OCI-LY3 (cell line): ENCODE results near the gene SLC36A4.

Experiments
- H2AFZ ChIP-seq: fragments of 200-600, 300-600 bp; shearing (Covaris generic); 2 replicates; pipeline ENCODE4 v1.6.0; 2014; ENCODE audit warnings: antibody characterized with exemption, low read depth, low read length
- H3K27ac ChIP-seq: fragments of 200-600, 300-600 bp; sonication (generic); 2 replicates; pipeline ENCODE4 v1.5.1; 2014; ENCODE audit warnings: mild to moderate bottlenecking, low read length, moderate library complexity, mixed read lengths
- H3K27me3 ChIP-seq: fragments of 200-600, 300-600 bp; sonication (generic); 2 replicates; pipeline ENCODE4 v1.6.1; 2014; ENCODE audit warnings: low read depth, low read length, mixed read lengths
- H3K36me3 ChIP-seq: fragments of 200-600, 300-600 bp; sonication (generic); replicated peaks from 2 replicates; pipeline ENCODE3; 2014; ENCODE audit warnings: low read depth, low read length, mixed read lengths
- H3K4me1 ChIP-seq: fragments of 300-600, 200-600 bp; sonication (generic); 2 replicates; pipeline ENCODE4 v1.6.1; 2014; ENCODE audit warnings: low read length, mixed read lengths
- H3K4me2 ChIP-seq: fragments of 200-600, 300-600 bp; sonication (generic); 2 replicates; pipeline ENCODE4 v1.6.1; 2014; ENCODE audit warnings: low read length, mixed read lengths
- H3K4me3 ChIP-seq: fragments of 300-600, 200-600 bp; sonication (generic); 2 replicates; pipeline ENCODE4 v1.5.1; 2014; ENCODE audit warnings: antibody characterized with exemption, mild to moderate bottlenecking, low read length, moderate library complexity
- H3K79me2 ChIP-seq: fragments of 300-600, 200-600 bp; shearing (Covaris generic); 2 replicates; pipeline ENCODE4 v1.6.1; 2014; ENCODE audit warnings: mild to moderate bottlenecking, low read length, mixed read lengths
- H3K9ac ChIP-seq: fragments of 300-600, 200-600 bp; shearing (Covaris generic); 2 replicates; pipeline ENCODE4 v1.6.0; 2014; ENCODE audit warnings: mild to moderate bottlenecking, low read length, moderate library complexity
- H3K9me3 ChIP-seq: fragments of 200-600, 300-600 bp; shearing (Covaris generic); 2 replicates; pipeline ENCODE4 v1.6.1; 2014; ENCODE audit warnings: low read length, mixed read lengths; ENCODE audit not compliant: insufficient read depth
- H4K20me1 ChIP-seq: fragments of 200-600, 300-600 bp; sonication (generic); 2 replicates; pipeline ENCODE4 v1.6.1; 2016; ENCODE audit warnings: low read length, mixed read lengths; ENCODE audit not compliant: insufficient read depth
- EZH2phosphoT487 ChIP-seq: fragments of 200-600 bp; shearing (Covaris generic); IDR thresholded peaks from 2 replicates; pipeline ENCODE4 v1.6.1; 2018; ENCODE audit warnings: antibody characterized with exemption, mixed run types, low read depth
- TF ChIP-seq, protein P1 (sequence below): fragments of 200-600, 300-600 bp; sonication (generic); IDR thresholded peaks from 2 replicates; pipeline ENCODE4 v1.5.1; 2014; ENCODE audit warnings: antibody characterized with exemption, low read length, low read depth

SLC36A4 gene

DNA sequence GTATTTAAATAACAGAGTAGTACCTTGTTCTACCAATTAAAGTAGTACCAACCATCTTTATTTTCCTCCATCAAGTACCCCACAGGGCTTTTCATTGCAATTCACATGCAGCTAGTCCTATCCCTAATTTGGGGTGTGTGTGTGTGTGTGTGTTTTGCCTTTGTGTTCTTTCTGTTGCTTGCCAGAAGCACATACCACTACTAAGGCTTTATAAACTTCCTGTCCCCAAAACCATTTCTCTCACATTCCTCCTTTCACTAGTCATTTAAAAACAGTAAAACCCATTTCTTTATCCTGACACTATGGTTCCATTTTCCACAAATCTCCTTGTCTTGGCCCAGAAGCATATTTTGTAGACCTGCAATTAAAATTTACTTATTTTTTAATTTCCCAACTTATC is 54.6 kb downstream of the SLC36A4 start:
- H3K9ac ChIP-seq, result no peak overlapping the region

DNA sequence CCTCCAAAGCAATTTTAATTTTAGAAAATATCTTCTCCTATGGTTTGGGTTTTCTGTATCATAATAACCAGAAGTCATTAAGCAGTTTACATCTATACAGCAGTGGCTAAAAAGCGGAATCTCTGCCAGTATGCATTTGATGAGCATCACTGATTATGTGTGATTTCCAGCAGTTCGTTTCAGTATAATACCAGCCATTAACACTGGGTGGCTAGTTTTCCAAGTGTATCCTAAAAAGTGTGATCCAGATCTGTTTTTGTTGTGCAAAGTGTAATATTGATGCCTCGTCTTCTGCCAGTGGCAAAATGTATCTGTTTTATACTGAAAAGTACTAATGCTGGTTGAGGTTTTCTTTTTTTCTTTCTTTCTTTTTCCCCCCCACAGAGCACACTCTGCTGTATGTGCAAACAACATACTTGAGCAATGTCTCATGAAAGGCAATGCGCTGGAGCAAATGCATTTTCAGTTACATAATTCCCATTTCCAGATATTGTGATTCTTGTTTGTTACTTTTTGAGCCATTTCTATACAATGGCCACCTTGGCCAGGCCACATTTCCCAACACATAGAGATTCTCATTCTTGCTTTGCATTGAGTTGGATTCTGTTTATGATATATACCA is 64.2 kb downstream of the SLC36A4 start:
- no peaks in the 10 kb centered on the region for H3K4me1 ChIP-seq
- H3K27me3 ChIP-seq, result no peaks in the 10 kb centered on the region
- H4K20me1 ChIP-seq, result no peaks in the 10 kb centered on the region
- H3K4me3 ChIP-seq, result no peak overlapping the region
- no peak overlapping the region for H3K27ac ChIP-seq
- TF ChIP-seq, protein P1, sequence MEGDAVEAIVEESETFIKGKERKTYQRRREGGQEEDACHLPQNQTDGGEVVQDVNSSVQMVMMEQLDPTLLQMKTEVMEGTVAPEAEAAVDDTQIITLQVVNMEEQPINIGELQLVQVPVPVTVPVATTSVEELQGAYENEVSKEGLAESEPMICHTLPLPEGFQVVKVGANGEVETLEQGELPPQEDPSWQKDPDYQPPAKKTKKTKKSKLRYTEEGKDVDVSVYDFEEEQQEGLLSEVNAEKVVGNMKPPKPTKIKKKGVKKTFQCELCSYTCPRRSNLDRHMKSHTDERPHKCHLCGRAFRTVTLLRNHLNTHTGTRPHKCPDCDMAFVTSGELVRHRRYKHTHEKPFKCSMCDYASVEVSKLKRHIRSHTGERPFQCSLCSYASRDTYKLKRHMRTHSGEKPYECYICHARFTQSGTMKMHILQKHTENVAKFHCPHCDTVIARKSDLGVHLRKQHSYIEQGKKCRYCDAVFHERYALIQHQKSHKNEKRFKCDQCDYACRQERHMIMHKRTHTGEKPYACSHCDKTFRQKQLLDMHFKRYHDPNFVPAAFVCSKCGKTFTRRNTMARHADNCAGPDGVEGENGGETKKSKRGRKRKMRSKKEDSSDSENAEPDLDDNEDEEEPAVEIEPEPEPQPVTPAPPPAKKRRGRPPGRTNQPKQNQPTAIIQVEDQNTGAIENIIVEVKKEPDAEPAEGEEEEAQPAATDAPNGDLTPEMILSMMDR, result no peak
- no peak for TF ChIP-seq EZH2phosphoT487
- H3K4me2 ChIP-seq, result no peak overlapping the region
- no peaks in the 10 kb centered on the region for H3K79me2 ChIP-seq
- H2AFZ ChIP-seq, result no peak overlapping the region
- no peak overlapping the region for H3K9ac ChIP-seq
- H3K36me3 ChIP-seq, result no peaks in the 10 kb centered on the region
- no peaks in the 10 kb centered on the region for H3K9me3 ChIP-seq

More for the DNA sequence above, 54.6 kb downstream of the SLC36A4 start:
- Histone ChIP-seq H3K4me2 (peak overlapping the region; percentile 14), H3K9me3 (no peaks in the 10 kb centered on the region), H3K4me3 (no peak overlapping the region), H3K27me3 (no peaks in the 10 kb centered on the region), H3K36me3 (no peaks in the 10 kb centered on the region), H3K4me1 (peaks cover 16% of the 10 kb centered on the region), H3K27ac (no peak overlapping the region), H4K20me1 (peaks cover 4% of the 10 kb centered on the region; the same call in 1 of the 2 replicates), H3K79me2 (no peaks in the 10 kb centered on the region), H2AFZ (no peak overlapping the region)
- TF ChIP-seq, protein P1, result no peak
- no peak for TF ChIP-seq EZH2phosphoT487

DNA sequence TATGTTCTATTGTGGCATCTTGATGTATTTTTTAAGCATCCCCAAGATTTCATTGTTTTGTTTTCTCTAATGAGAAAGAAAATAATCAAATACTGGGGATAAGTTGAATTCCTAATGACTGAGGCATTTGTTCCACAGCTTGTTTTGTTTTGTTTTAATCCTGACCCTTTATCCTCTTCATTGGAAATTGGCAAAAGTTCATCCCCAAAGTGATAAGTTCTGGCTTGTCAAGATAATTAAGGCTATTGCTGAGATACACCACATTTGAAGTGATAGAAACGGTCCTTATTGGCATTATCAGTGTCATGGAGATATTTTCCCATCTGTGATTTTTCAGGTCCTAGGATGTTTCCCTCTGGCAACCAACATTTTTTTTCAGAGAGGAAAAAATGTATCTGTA is 65.0 kb downstream of the SLC36A4 start:
- Histone ChIP-seq H2AFZ (no peak overlapping the region), H3K36me3 (no peaks in the 10 kb centered on the region), H3K9ac (no peak overlapping the region), H3K27me3 (no peaks in the 10 kb centered on the region), H3K4me3 (no peak overlapping the region), H3K4me1 (no peaks in the 10 kb centered on the region), H3K79me2 (no peaks in the 10 kb centered on the region), H3K9me3 (no peaks in the 10 kb centered on the region), H3K4me2 (no peak overlapping the region), H4K20me1 (no peaks in the 10 kb centered on the region), H3K27ac (no peak overlapping the region)
- TF ChIP-seq EZH2phosphoT487, result no peak
- TF ChIP-seq, protein P1, result no peak

DNA sequence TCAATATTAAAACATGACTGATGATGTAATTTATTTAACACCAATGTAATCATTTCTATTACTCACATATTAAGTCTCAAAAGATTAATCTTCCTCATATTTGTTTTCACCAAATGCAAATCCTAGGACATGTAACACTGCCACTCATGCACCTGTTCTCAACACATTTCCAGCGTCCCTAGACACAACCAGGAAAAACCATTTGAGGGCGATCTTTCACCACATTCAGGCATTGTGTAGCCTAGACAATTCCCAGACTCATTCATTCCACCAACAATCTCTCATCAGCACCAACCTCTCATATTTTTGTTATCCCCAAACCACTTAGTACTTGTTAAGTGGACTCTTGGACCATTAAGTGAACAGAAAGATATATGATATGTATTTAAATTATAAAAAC is 66.1 kb downstream of the SLC36A4 start:
- H3K9me3 ChIP-seq, result no peaks in the 10 kb centered on the region
- H3K4me3 ChIP-seq, result no peak overlapping the region
- TF ChIP-seq, protein P1, result peak; percentile 33
- no peak for TF ChIP-seq EZH2phosphoT487
- no peaks in the 10 kb centered on the region for H3K4me1 ChIP-seq
- no peak overlapping the region for H3K9ac ChIP-seq
- H4K20me1 ChIP-seq, result no peaks in the 10 kb centered on the region
- H2AFZ ChIP-seq, result no peak overlapping the region
- no peaks in the 10 kb centered on the region for H3K27me3 ChIP-seq
- H3K36me3 ChIP-seq, result no peaks in the 10 kb centered on the region
- H3K79me2 ChIP-seq, result no peaks in the 10 kb centered on the region
- no peak overlapping the region for H3K4me2 ChIP-seq
- H3K27ac ChIP-seq, result no peak overlapping the region
